HFF-Myc (cell line): ENCODE data around the gene NMD3.
A peak's percentile ranks its signal among the peaks of the same experiment; 100 is the strongest.

Source experiments
- DNase-seq: peaks from one replicate; pipeline ENCODE4 v3.0.0-alpha.2; 2011; ENCODE audit warnings: low read depth; ENCODE audit errors: extremely low read depth
- H3K4me3 ChIP-seq: replicated peaks from 2 replicates; pipeline ENCODE4 v1.5.1; 2011; ENCODE audit warnings: low read depth, mild to moderate bottlenecking, control low read depth, low read length
- TF ChIP-seq, protein P1 (sequence below): IDR thresholded peaks from 2 replicates; pipeline ENCODE4 v1.5.1; 2012; ENCODE audit warnings: mild to moderate bottlenecking, low read depth, low read length, control low read depth; ENCODE audit errors: missing control alignments

NMD3 gene

DNA sequence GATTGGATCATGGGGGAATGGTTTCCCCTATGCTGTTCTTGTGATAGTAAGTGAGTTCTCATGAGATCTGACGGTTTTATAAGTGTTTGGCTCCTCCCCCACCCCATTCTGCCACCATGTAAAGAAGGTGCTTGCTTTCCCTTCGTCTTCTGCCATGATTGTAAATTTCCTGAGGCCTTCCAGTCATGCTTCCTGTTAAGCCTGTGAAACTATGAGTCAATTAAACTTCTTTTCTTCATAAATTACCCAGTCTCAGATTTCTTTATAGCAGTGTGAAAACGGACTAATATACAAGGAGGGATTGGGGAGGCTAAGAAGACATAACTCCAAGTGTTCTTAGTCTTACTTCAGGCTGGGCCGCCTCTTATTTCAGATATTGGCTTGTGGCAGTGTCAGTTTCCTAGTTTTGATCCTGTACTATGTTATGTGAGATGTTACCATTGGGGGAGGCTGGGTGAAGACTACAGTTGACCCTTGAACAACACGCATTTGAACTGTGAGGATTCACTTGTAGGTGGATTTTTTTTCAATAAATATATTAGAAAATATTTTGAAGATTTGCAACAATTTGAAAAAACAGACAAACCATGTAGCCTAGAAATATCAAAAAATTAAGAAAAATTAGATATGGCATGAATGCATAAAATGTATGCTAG lies 44.9 kb downstream of the NMD3 start:
- TF ChIP-seq, protein P1, sequence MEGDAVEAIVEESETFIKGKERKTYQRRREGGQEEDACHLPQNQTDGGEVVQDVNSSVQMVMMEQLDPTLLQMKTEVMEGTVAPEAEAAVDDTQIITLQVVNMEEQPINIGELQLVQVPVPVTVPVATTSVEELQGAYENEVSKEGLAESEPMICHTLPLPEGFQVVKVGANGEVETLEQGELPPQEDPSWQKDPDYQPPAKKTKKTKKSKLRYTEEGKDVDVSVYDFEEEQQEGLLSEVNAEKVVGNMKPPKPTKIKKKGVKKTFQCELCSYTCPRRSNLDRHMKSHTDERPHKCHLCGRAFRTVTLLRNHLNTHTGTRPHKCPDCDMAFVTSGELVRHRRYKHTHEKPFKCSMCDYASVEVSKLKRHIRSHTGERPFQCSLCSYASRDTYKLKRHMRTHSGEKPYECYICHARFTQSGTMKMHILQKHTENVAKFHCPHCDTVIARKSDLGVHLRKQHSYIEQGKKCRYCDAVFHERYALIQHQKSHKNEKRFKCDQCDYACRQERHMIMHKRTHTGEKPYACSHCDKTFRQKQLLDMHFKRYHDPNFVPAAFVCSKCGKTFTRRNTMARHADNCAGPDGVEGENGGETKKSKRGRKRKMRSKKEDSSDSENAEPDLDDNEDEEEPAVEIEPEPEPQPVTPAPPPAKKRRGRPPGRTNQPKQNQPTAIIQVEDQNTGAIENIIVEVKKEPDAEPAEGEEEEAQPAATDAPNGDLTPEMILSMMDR, result no peak
- DNase-seq, result no peak
- H3K4me3 ChIP-seq, result no peak overlapping the region

DNA sequence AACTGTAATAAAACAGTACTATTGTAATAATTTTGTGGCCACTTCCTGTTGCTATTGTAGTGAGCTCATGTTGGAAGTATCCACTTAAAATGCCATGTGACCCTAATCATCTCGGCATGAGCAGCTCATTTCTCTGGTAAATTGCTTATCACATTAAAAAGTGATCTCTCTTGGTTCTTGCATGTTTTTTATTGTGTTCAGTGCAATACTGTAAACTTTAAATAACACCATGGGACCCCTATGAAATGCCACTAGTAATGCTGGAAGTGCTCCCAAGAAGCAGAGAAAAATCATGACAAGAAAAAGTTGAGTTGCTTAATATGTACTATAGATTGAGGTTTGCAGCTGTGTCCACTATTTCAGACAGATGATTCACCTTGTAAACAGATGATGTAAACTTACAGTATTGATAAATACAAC lies 45.6 kb downstream of the NMD3 start:
- TF ChIP-seq, protein P1, result no peak
- peak; percentile 44 for DNase-seq
- no peak overlapping the region for H3K4me3 ChIP-seq

DNA sequence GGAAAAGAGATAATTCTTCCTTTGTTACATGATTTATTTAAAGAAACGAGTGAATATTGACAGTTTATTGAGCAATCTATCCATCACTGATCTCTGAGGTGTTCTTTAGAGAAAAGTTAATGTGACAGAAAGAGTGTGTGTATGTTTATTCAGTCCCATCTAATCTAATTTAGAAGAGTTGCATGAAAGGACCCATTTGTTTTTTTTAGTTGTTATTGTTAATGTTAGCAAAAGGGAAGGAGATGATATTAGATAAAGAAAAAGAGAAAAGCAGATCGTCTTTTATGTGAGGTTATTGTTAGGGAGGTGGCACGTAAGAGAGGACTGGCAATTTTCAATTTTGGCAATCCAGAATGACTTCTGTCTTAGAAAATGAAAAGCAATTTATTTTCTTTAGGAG lies 46.5 kb downstream of the NMD3 start:
- TF ChIP-seq, protein P1, result no peak
- no peak for DNase-seq
- no peak overlapping the region for H3K4me3 ChIP-seq

DNA sequence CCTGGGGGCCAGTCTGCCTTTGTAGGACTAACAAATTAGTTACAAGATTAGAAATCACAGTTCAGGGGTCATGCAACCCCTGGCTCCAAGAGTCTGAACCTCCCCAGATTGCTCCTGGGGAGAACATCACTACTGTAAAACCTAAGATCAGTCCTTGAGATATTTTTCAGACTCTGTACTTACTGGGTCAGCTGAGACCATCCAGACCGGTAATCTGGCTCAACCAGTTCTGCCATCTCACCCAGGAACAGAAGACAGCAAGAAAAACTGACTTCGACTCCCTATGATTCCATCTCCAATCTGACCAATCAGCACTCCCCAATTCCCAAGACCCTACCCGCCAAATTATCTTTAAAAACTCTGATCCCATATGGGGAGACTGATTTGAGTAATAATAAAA lies 47.5 kb downstream of the NMD3 start:
- TF ChIP-seq, protein P1, result no peak
- no peak for DNase-seq
- H3K4me3 ChIP-seq, result no peak overlapping the region

DNA sequence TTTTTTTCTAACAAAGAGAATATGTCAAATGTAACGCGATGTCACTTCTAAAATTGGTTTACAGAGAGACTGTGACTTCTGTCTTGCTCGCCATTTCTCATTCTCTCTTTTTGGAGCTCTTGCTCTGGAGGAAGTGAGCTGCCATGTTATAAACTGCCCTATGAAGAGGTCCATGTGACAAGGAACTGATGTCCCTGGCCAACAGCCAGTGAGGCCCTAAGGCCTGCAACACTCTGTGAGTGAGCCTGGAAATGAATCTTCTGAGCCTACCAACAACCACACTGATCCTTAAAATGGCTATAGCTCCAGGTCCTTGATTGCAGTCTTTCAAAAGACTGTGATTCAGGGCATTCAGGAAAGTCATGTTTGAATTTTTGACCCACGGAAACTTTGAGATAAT lies 49.9 kb downstream of the NMD3 start:
- DNase-seq, result no peak
- no peak overlapping the region for H3K4me3 ChIP-seq
- TF ChIP-seq, protein P1, result no peak

DNA sequence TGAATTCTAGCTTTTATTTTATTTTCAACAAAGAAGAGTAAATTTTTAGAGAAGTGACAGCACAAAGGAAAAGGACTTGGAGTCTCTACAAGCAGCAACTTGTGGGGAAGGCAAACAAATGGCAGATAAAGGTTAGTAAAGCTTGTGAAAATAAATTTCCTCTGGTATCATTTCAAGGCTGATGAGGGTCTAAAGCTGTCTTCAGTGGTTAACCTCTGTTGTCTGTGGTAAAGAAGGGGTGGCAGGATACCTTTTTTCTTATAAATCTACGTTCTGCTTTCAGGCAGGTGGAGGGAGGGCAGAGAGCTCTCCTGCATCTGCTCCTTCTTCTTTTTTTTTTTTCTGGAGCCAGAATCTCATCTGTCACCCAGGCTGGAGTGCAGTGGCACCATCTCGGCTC lies 50.5 kb downstream of the NMD3 start:
- no peak for DNase-seq
- no peak overlapping the region for H3K4me3 ChIP-seq
- TF ChIP-seq, protein P1, result no peak

DNA sequence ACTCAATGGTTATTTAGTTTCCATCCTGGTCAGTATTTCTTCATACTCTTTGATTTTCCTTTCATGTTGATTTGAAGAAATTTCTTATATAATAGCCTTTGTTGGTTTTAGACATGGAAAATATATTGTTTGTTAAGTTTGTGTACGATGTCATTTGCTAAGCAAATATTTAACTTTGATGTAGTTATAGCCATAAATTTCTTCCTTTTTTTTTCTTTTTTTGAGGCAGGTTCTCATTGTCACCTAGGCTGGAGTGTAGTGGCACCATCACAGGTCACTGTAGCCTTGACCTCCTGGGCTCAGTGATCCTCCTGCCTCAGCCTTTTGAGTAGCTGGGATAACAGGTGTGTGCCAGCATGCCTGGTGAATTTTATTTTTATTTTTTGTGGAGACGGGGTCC lies 51.4 kb downstream of the NMD3 start:
- DNase-seq, result no peak
- TF ChIP-seq, protein P1, result no peak
- H3K4me3 ChIP-seq, result no peak overlapping the region
